Measurements from ENCODE around the gene USP9X. TPM values are rescaled to one million over a fixed set of nuclear protein-coding genes. Genes with fewer than 3 reads are reported as not detected.

USP9X gene
- total RNA-seq, 1 experiment from 2014 or later, result 89.2 TPM

- Mint-ChIP-seq H3K36me3 (ENCODE audit: insufficient read depth, unreplicated experiment) (peaks cover 29% of the 10 kb centered on the region), H3K4me3 (ENCODE audit: low read depth, unreplicated experiment) (no peak overlapping the region), H3K4me1 (ENCODE audit: low read depth, unreplicated experiment) (no peaks in the 10 kb centered on the region), H3K9me3 (ENCODE audit: low read depth, unreplicated experiment) (no peaks in the 10 kb centered on the region), H3K27ac (ENCODE audit: unreplicated experiment) (no peak overlapping the region), H3K27me3 (ENCODE audit: unreplicated experiment) (no peaks in the 10 kb centered on the region)
- intact Hi-C loops (cut with micrococcal nuclease; ENCODE audit: unreplicated experiment), result no loop called here
- TF ChIP-seq CTCF (IDR thresholded peaks at IDR 0.05; ENCODE audit: unreplicated experiment), result no peak
- no TSS peak for BruUV-seq (replicated peaks)
- DNase-seq, result no peak
- CTCF ChIA-PET, result no interaction called here
These were observed 68.7 kb downstream of the USP9X start for GRCh38 chrX:41153957-41154356.

- no TSS peak for BruUV-seq (replicated peaks)
- no peaks in the 10 kb centered on the region for H3K4me1 Mint-ChIP-seq (ENCODE audit: low read depth, unreplicated experiment)
- no peak overlapping the region for H3K4me3 Mint-ChIP-seq (ENCODE audit: low read depth, unreplicated experiment)
- DNase-seq, result no peak
- H3K36me3 Mint-ChIP-seq (ENCODE audit: insufficient read depth, unreplicated experiment), result peaks cover 21% of the 10 kb centered on the region
- intact Hi-C loops (cut with micrococcal nuclease; ENCODE audit: unreplicated experiment), result no loop called here
- CTCF ChIA-PET, result interaction anchor here (0.7 kb wide), 2 partner anchors 16 to 39 kb away, joined by 3 to 5 read pairs; no protein-coding TSS in a partner anchor
- no peak for TF ChIP-seq CTCF (IDR thresholded peaks at IDR 0.05; ENCODE audit: unreplicated experiment)
- no peaks in the 10 kb centered on the region for H3K9me3 Mint-ChIP-seq (ENCODE audit: low read depth, unreplicated experiment)
- H3K27me3 Mint-ChIP-seq (ENCODE audit: unreplicated experiment), result no peaks in the 10 kb centered on the region
- H3K27ac Mint-ChIP-seq (ENCODE audit: unreplicated experiment), result no peak overlapping the region
These were observed 79.2 kb downstream of the USP9X start for GRCh38 chrX:41164449-41164848.

GRCh38 chrX:41167888-41168287 lies 82.6 kb downstream of the USP9X start:
- Mint-ChIP-seq H3K9me3 (ENCODE audit: low read depth, unreplicated experiment) (no peaks in the 10 kb centered on the region), H3K4me3 (ENCODE audit: low read depth, unreplicated experiment) (no peak overlapping the region), H3K4me1 (ENCODE audit: low read depth, unreplicated experiment) (no peaks in the 10 kb centered on the region), H3K36me3 (ENCODE audit: insufficient read depth, unreplicated experiment) (peaks cover 16% of the 10 kb centered on the region), H3K27ac (ENCODE audit: unreplicated experiment) (no peak overlapping the region), H3K27me3 (ENCODE audit: unreplicated experiment) (no peaks in the 10 kb centered on the region)
- DNase-seq, result no peak
- no peak for TF ChIP-seq CTCF (IDR thresholded peaks at IDR 0.05; ENCODE audit: unreplicated experiment)
- intact Hi-C loops (cut with micrococcal nuclease; ENCODE audit: unreplicated experiment), result no loop called here
- CTCF ChIA-PET, result no interaction called here
- no TSS peak for BruUV-seq (replicated peaks)

GRCh38 chrX:41176263-41176662 lies 91.0 kb downstream of the USP9X start:
- no peaks in the 10 kb centered on the region for H3K27me3 Mint-ChIP-seq (ENCODE audit: unreplicated experiment)
- TF ChIP-seq CTCF (IDR thresholded peaks at IDR 0.05; ENCODE audit: unreplicated experiment), result no peak
- no peak overlapping the region for H3K27ac Mint-ChIP-seq (ENCODE audit: unreplicated experiment)
- no peak overlapping the region for H3K4me3 Mint-ChIP-seq (ENCODE audit: low read depth, unreplicated experiment)
- H3K9me3 Mint-ChIP-seq (ENCODE audit: low read depth, unreplicated experiment), result no peaks in the 10 kb centered on the region
- no TSS peak for BruUV-seq (replicated peaks)
- H3K4me1 Mint-ChIP-seq (ENCODE audit: low read depth, unreplicated experiment), result peaks cover 28% of the 10 kb centered on the region
- CTCF ChIA-PET, result no interaction called here
- H3K36me3 Mint-ChIP-seq (ENCODE audit: insufficient read depth, unreplicated experiment), result peaks cover 10% of the 10 kb centered on the region
- intact Hi-C loops (cut with micrococcal nuclease; ENCODE audit: unreplicated experiment), result no loop called here
- DNase-seq, result no peak

Measured in Calu3 (cell line).